Stimulated activated effector memory CD8-positive, alpha-beta T cell treated with anti-CD3 and anti-CD28 coated beads, Interleukin-12 subunit alpha, Interleukin-12 subunit beta, amount 100 ng/mL, for 72 hours (primary cell): ENCODE results near the gene ARHGAP23.
"Not testable (repeated sequence)": the region's sequence is repeated elsewhere in the genome, so short reads cannot be mapped to it uniquely, and the experiment has no call there.

Experiments
- ATAC-seq: fragments of 150-1000 bp; cut with Tn5 transposase; 2 replicates; pipeline ENCODE4 v1.10.0; 2021
- DNase-seq, 2 donors: peaks; one replicate each; pipeline ENCODE4 v3.0.0; 2021 to 2022; ENCODE audit warnings: low spot score in 2 of 2
- H3K27ac Mint-ChIP-seq: one replicate; pipeline ENCODE4 v1.8.0; 2022; ENCODE audit warnings: mild to moderate bottlenecking, mixed read lengths
- H3K36me3 Mint-ChIP-seq: one replicate; pipeline ENCODE4 v1.8.0; 2022; ENCODE audit warnings: mild to moderate bottlenecking, mixed read lengths
- H3K4me1 Mint-ChIP-seq: one replicate; pipeline ENCODE4 v1.8.0; 2022; ENCODE audit warnings: mixed read lengths
- H3K4me3 Mint-ChIP-seq: one replicate; pipeline ENCODE4 v1.8.0; 2022; ENCODE audit warnings: mild to moderate bottlenecking, mixed read lengths
- H3K9me3 Mint-ChIP-seq: one replicate; pipeline ENCODE4 v1.8.0; 2022; ENCODE audit warnings: mixed read lengths

Gene ARHGAP23

GRCh38 chr17:38531761-38532160 is 103.5 kb downstream of the ARHGAP23 start:
- DNase-seq, ATAC-seq, H3K27ac Mint-ChIP-seq, H3K9me3 Mint-ChIP-seq, H3K36me3 Mint-ChIP-seq, H3K4me3 Mint-ChIP-seq, H3K4me1 Mint-ChIP-seq: not testable (repeated sequence)

DNA sequence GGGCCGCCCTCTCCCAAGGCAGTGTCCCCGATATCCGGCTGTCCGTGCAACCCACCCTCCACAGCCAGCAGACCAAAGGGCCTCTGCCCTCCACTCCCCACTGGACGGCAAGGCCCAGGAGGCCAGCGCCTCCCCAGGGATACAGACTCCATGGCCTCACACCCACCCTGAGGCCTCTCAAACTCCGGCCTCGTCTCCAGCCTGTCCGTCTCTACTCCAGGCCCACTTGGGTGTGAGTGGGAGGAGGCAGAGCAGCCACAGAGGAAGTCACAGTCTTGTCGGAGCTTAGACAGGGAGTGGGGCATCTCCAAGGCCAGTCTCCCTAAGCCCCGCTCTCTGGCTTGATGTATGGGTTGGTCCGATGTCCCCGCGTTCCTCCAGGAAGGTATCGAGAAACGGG is 104.2 kb downstream of the ARHGAP23 start:
- no peak for DNase-seq
- Mint-ChIP-seq H3K27ac (no peak overlapping the region), H3K4me1 (peaks cover 10% of the 10 kb centered on the region), H3K36me3 (no peaks in the 10 kb centered on the region), H3K4me3 (no peak overlapping the region), H3K9me3 (no peaks in the 10 kb centered on the region)
- no peak for ATAC-seq

DNA sequence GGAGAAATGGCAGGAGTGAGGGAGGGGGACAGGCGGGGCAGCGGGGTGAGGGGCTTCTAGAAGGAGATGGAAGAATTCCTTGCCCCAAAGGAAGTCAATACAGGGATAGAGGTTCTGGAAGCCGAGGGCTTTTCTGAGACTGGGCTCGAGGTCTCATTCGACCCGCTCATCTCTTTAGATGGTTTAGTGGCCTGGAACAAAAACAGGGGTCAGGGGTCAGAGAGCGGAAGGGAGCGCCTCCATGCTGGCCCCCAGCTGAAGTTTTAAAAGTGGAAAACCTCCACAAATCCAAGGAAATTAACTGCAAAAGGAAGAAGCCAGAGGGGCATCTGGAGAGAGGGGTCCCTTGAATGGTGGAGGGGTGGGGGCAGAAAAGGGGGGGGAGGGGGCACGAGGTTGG is 105.0 kb downstream of the ARHGAP23 start:
- no peak for ATAC-seq

DNA sequence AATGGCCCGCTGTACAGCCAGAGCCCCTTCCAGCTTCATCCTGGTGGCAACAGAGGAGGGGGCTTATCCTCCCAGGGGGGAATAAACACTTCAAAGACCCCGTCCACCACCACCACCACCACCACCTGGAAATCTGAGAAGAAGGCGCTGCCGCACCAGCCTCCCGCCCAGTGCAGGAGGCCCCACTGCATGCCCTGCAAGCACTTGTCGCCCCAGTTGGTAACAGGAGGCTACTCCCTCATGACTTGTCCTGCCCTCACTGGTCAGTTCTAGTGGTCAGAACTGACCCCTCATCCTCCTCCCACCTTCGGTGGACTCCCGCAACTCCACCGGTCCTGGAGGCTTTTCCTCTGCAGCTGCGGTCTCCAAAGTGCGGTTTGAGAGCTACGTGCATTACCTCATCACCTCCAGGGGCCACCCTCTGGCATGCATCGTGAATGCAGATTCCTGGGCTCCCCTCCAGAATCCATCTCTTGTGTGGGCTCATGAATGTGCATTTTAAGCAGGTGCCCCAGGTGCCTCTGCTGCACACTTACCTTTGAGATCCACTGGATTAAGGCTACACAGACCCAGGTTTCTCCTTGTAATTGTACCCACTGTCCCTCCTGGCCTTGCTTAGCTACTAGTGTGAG is 105.7 kb downstream of the ARHGAP23 start:
- Mint-ChIP-seq H3K27ac (no peak overlapping the region), H3K9me3 (no peaks in the 10 kb centered on the region), H3K4me1 (no peaks in the 10 kb centered on the region)

More for the DNA sequence above, 105.0 kb downstream of the ARHGAP23 start:
- Mint-ChIP-seq H3K4me3 (no peak overlapping the region), H3K9me3 (no peaks in the 10 kb centered on the region), H3K36me3 (no peaks in the 10 kb centered on the region), H3K4me1 (peaks cover 5% of the 10 kb centered on the region), H3K27ac (no peak overlapping the region)
- DNase-seq, result no peak

GRCh38 chr17:38534498-38534885 is 106.2 kb downstream of the ARHGAP23 start:
- Mint-ChIP-seq H3K9me3 (no peaks in the 10 kb centered on the region), H3K4me1 (no peaks in the 10 kb centered on the region), H3K36me3 (no peaks in the 10 kb centered on the region), H3K27ac (no peak overlapping the region), H3K4me3 (no peak overlapping the region)
- ATAC-seq (no peak), DNase-seq (no peak)

More for the DNA sequence above, 105.7 kb downstream of the ARHGAP23 start:
- H3K36me3 Mint-ChIP-seq, result no peaks in the 10 kb centered on the region
- no peak for DNase-seq
- ATAC-seq, result no peak
- no peak overlapping the region for H3K4me3 Mint-ChIP-seq

GRCh38 chr17:38535886-38536285 is 107.6 kb downstream of the ARHGAP23 start:
- Mint-ChIP-seq H3K9me3 (no peaks in the 10 kb centered on the region), H3K4me3 (no peak overlapping the region), H3K4me1 (no peaks in the 10 kb centered on the region), H3K27ac (no peak overlapping the region), H3K36me3 (no peaks in the 10 kb centered on the region)
- DNase-seq (no peak), ATAC-seq (no peak)

- no peak for ATAC-seq
- Mint-ChIP-seq H3K4me1 (no peaks in the 10 kb centered on the region), H3K4me3 (no peak overlapping the region), H3K9me3 (no peaks in the 10 kb centered on the region), H3K27ac (no peak overlapping the region), H3K36me3 (no peaks in the 10 kb centered on the region)
- no peak for DNase-seq
These were observed 108.4 kb downstream of the ARHGAP23 start for GRCh38 chr17:38536661-38537060.

GRCh38 chr17:38538906-38539305 is 110.6 kb downstream of the ARHGAP23 start:
- ATAC-seq (no peak), DNase-seq (no peak)
- Mint-ChIP-seq H3K4me3 (no peak overlapping the region), H3K27ac (no peak overlapping the region), H3K4me1 (no peaks in the 10 kb centered on the region), H3K9me3 (no peaks in the 10 kb centered on the region), H3K36me3 (no peaks in the 10 kb centered on the region)

GRCh38 chr17:38539386-38539785 is 111.1 kb downstream of the ARHGAP23 start:
- no peaks in the 10 kb centered on the region for H3K36me3 Mint-ChIP-seq
- H3K27ac Mint-ChIP-seq, result no peak overlapping the region
- no peak overlapping the region for H3K4me3 Mint-ChIP-seq
- no peak for ATAC-seq
- H3K9me3 Mint-ChIP-seq, result no peaks in the 10 kb centered on the region
- no peaks in the 10 kb centered on the region for H3K4me1 Mint-ChIP-seq
- DNase-seq, result no peak

- Mint-ChIP-seq H3K9me3 (no peaks in the 10 kb centered on the region), H3K36me3 (no peaks in the 10 kb centered on the region), H3K4me3 (no peak overlapping the region), H3K4me1 (no peaks in the 10 kb centered on the region), H3K27ac (no peak overlapping the region)
- no peak for DNase-seq
- no peak for ATAC-seq
These were observed 112.3 kb downstream of the ARHGAP23 start for GRCh38 chr17:38540514-38541045.

DNA sequence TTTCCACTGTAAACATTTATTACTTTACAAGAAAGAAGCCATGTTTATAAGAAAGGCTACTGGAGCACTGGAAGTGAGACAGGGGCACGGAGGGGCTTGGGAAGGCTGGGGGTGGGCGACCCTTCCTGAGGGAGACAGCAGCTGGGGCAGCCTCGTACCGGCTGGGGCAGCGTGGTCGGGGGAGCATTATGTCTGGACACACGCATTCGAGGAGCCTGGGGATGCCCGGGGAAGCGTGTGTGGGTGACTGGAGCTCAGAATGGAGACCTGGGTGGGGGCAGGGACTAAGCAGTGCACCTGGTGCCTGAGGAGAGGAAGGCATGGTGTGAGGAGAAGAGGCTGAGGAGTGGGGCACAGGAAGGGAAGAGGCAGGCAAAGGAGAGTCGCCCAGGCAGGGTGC is 113.0 kb downstream of the ARHGAP23 start:
- Mint-ChIP-seq H3K9me3 (no peaks in the 10 kb centered on the region), H3K4me3 (no peak overlapping the region)
- ATAC-seq, result no peak

GRCh38 chr17:38542286-38542685 is 114.0 kb downstream of the ARHGAP23 start:
- Mint-ChIP-seq H3K9me3 (no peaks in the 10 kb centered on the region), H3K27ac (no peak overlapping the region), H3K4me3 (no peak overlapping the region), H3K36me3 (no peaks in the 10 kb centered on the region), H3K4me1 (peaks cover 5% of the 10 kb centered on the region)
- no peak for DNase-seq
- ATAC-seq, result no peak

More for the DNA sequence above, 113.0 kb downstream of the ARHGAP23 start:
- no peaks in the 10 kb centered on the region for H3K36me3 Mint-ChIP-seq
- no peak for DNase-seq
- H3K4me1 Mint-ChIP-seq, result no peaks in the 10 kb centered on the region
- no peak overlapping the region for H3K27ac Mint-ChIP-seq

DNA sequence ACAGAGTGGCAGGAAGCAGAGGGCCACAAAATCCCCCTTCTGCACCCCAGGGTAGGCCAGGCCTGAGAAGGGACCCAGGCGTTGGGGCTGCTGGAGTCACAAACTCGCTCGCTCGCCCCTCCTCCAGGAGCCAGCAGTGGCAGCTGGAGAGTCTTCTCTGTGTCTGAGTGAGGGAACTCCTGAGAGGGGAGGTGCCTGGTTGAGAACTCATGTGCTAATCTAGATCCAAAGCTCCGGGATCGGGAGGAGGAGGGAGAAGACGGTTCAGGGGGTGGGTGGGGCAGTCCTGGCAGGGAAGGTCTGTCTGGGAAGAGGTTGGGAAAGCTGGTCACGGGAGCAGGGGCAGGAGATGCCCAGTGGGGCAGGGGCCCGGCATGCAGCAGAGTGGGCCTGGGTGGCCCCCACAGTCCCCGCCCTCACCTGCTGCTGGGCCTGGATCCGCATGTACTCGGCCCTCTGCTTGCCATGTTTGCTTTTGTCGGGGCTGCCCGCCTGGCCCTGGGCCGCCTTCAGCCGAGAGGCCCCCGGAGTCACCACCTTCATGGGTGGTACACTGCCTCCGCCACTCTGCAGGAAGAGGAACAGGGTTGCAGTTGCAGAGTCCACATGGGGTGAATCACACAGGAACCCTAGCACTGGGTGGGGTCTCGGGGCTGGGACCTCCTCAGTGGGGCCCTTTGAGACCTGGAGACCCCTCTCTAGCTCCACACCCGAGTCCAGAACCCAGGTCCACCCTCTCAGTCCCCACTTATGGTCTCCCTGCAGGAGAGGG is 115.3 kb downstream of the ARHGAP23 start:
- Mint-ChIP-seq H3K4me3 (no peak overlapping the region), H3K27ac (no peak overlapping the region), H3K36me3 (no peaks in the 10 kb centered on the region), H3K9me3 (no peaks in the 10 kb centered on the region), H3K4me1 (peaks cover 9% of the 10 kb centered on the region)
- DNase-seq (no peak), ATAC-seq (no peak)

DNA sequence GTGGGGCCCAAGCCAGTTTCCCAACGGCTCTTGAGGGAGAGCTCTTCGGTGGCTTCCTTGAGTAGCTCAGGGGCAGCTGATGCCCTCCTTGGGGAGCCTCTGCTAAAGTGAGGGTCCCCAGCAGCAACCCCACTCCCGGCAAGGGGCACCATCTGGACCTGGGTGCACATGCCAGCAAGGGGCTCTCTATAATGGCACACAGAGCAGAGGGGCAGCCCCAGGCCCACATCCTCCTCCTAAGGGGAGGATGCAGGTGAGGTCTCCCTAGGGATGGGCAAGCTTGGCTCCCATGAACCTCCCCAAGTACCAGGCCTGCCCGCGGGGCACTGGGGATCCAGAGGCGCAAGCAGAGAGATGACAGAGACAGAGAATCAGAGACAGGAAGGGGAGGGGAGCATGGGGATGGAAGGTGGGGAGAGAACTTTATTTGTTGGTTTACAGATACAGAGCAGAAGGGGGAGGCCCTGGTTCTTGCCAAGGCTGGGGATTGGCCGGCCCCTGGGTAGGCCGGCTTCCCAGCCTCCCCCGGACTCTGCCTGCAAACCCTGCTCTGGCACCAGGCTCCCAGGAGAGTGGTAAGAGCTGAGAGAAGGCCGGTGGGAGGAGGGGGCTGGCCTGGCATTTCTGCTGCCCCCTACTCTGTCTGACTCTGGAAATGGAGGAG is 116.0 kb downstream of the ARHGAP23 start:
- no peak for DNase-seq
- no peaks in the 10 kb centered on the region for H3K36me3 Mint-ChIP-seq
- no peaks in the 10 kb centered on the region for H3K9me3 Mint-ChIP-seq
- H3K4me3 Mint-ChIP-seq, result no peak overlapping the region
- ATAC-seq, result no peak
- H3K27ac Mint-ChIP-seq, result no peak overlapping the region
- peaks cover 9% of the 10 kb centered on the region for H3K4me1 Mint-ChIP-seq

DNA sequence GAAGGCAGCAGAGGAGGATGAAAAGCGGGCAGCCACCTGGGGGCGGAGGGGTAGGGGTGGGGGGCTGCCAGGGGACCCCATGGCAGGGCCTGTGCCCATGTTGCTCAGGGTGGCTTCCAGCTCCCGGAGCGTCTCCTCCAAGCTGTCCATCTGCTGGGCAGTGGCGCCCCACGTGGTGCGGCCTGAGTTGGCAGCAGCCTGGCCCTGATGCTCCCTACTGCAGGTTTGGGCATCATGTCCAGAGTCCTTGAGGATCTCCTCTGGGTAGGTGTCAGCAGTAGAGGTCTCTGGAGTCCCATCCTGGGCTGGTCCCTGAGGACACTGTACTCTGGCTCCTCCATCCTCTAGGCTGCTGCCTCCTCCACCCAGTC is 116.6 kb downstream of the ARHGAP23 start:
- Mint-ChIP-seq H3K36me3 (no peaks in the 10 kb centered on the region), H3K27ac (no peak overlapping the region), H3K4me3 (no peak overlapping the region), H3K4me1 (peaks cover 9% of the 10 kb centered on the region), H3K9me3 (no peaks in the 10 kb centered on the region)
- no peak for ATAC-seq
- no peak for DNase-seq
